GM12801 (cell line): ENCODE measurements around the gene PRTFDC1.

ENCODE experiments used
- TF ChIP-seq, protein P1 (sequence below): IDR thresholded peaks from one replicate; pipeline ENCODE4 v1.5.1; 2011; ENCODE audit warnings: control low read depth; ENCODE audit not compliant: insufficient read length; ENCODE audit errors: extremely low read depth

The PRTFDC1 gene

GRCh38 chr10:24901686-24902399, 50.6 kb downstream of the PRTFDC1 start:
- TF ChIP-seq, protein P1, sequence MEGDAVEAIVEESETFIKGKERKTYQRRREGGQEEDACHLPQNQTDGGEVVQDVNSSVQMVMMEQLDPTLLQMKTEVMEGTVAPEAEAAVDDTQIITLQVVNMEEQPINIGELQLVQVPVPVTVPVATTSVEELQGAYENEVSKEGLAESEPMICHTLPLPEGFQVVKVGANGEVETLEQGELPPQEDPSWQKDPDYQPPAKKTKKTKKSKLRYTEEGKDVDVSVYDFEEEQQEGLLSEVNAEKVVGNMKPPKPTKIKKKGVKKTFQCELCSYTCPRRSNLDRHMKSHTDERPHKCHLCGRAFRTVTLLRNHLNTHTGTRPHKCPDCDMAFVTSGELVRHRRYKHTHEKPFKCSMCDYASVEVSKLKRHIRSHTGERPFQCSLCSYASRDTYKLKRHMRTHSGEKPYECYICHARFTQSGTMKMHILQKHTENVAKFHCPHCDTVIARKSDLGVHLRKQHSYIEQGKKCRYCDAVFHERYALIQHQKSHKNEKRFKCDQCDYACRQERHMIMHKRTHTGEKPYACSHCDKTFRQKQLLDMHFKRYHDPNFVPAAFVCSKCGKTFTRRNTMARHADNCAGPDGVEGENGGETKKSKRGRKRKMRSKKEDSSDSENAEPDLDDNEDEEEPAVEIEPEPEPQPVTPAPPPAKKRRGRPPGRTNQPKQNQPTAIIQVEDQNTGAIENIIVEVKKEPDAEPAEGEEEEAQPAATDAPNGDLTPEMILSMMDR, result no peak

DNA sequence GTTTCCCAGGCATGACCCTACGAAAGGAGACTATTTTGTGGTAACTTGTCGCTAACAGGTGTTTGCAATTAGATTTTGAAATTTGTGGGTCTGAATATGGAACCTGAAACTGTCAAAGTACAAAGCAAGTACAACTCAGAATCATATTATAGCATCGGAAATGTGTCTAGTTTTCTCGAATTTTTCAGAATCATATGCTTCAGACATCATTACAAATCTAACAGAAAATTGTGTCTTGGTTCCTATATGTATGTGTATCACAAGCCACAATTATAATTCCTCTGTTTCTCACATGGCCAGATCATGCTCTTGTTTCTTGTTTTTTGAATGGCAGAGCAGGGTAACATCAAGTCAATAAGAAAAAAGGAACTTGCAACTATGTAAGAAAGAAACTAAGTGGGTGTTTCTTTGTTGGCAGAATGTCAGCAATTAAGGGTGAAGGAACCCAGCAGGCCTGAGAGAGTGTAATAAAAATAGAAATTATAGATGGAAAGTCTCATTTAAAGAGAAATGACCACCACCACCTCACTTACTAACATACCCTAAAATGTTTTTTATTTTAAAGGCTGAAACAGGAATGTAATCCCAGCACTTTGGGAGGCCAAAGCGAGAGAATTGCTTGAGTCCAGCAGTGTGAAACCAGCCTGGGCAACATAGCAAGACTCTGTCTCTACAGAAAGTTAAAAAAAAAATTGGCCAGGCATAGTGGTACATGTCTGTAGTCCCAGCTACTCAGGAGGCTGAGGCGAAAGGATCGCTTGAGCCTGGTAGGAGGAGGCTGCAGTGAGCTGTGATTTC, 51.3 kb downstream of the PRTFDC1 start:
- TF ChIP-seq, protein P1, result no peak

DNA sequence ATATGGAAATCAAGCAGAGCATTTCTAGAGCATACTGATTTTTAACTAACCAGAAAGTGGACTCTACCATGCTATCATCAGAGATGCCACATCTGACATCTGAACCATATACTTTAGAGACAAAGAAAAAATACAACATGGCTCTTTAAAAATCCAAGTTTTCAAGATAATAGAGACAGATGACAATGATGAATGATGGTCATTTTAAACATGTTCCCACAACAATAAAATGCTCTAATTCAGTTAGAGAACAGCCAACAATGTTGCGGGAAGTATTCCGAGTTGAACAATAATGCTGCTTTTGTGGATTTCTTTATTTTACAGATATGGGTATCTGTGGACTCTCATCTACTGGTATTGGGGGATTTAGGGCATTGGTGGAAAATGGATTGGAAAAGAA, 52.8 kb downstream of the PRTFDC1 start:
- TF ChIP-seq, protein P1, result no peak

DNA sequence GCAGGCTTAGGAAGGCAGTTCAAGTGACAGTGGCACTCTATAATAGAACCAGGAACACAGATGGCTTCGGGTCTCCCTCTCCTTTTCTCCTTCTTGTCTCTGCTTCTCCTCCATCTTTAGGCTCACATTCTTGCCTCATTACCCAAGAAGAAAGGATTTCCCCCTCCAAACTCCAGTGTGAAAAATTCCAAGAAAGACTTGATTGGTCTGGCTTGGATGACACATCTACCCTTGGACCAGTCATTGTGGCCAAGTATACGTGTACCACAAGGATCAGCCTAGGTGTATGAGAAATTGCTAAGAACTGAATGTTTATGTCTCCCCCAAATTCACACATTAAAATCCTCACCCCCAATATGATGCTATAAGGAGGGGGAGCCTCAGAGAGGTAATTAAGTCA, 53.9 kb downstream of the PRTFDC1 start:
- TF ChIP-seq, protein P1, result no peak

DNA sequence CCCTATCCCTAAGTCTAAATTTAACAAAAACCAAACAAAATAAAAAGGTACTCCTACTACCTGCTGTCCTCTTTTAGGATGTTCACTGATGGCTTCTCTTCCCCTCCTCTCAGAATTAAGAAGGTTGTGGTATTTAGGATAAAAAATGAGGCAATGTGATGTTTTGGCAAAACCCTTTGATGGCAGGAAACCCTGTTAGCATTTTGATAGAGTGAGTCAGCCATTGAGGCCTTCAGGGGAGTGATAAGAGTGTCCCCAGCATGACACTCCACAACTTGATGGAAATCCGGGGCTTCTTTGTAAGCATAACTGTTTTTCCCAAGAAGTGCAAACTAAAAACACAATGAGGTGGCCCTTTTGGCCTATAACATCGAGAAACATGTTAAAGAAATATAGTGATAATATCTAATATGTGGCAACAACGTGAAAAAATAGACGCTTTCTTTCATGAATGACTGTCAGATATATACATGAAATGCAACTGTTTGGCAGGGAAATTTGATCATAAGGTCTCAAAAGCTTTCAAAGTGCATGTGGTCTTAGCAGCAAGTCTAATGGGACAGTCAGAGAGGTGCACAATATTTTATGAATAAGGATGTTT, 55.0 kb downstream of the PRTFDC1 start:
- TF ChIP-seq, protein P1, result no peak

DNA sequence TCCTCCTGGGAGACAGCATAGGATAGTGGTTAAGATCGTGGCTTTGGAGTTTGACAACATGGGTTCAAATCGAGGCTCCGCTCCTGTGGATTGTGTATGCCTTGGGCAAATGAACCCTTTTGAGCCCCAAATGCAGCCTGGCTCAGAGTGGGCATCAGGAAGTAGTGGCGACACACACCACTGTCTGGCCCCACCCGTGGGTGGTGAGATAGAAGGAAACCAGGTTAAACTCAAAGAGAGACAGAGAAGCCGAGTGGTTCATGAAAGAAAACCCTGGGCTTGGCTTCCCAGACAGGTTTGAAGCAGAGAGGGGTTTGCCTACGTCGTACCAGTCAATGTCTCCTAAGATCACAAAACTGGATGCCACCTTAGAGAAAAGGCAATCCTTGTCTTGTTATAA, 57.7 kb downstream of the PRTFDC1 start:
- TF ChIP-seq, protein P1, result no peak

GRCh38 chr10:24894309-24894708, 58.1 kb downstream of the PRTFDC1 start:
- TF ChIP-seq, protein P1, result no peak
